HUDEP-2 (cell line): ENCODE data around the gene CYP3A7.
"Not testable (repeated sequence)": the region's sequence is repeated elsewhere in the genome, so short reads cannot be mapped to it uniquely, and the experiment has no call there.

Experiments used
- DNase-seq, 76 experiments: peaks; one replicate each; lab custom pipeline; 2025; ENCODE audit not compliant: unreplicated experiment in 76 of 76; lab: John Stamatoyannopoulos, UW

CYP3A7 gene

GRCh38 chr7:99734987-99735386, at the start of gene CYP3A7:
CYP3A7 (minus strand) TSS chr7:99735196; CDS start chr7:99735093, 103 bp downstream.
- no peak for DNase-seq

DNA sequence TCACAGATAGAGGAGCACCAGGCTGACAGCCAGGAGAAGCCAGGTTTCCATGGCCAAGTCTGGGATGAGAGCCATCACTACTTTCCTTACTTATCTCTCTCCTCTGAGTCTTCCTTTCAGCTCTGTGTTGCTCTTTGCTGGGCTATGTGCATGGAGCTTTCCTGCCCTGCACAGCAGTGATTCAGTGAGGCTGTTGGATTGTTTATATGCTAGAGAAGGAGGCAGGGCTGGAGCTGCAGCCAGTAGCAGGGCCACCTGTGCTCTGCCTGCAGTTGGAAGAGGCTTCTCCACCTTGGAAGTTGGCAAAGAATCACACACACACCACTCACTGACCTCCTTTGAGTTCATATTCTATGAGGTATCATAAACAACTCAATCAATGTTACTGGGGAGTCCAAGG, 49.0 kb upstream of the CYP3A7 start, which contains the start of gene CYP3A4:
CYP3A4 (minus strand) TSS at position 178 of the 400 bp plus-strand sequence; CDS start at position 75, 103 bp downstream.
- no peak for DNase-seq

DNA sequence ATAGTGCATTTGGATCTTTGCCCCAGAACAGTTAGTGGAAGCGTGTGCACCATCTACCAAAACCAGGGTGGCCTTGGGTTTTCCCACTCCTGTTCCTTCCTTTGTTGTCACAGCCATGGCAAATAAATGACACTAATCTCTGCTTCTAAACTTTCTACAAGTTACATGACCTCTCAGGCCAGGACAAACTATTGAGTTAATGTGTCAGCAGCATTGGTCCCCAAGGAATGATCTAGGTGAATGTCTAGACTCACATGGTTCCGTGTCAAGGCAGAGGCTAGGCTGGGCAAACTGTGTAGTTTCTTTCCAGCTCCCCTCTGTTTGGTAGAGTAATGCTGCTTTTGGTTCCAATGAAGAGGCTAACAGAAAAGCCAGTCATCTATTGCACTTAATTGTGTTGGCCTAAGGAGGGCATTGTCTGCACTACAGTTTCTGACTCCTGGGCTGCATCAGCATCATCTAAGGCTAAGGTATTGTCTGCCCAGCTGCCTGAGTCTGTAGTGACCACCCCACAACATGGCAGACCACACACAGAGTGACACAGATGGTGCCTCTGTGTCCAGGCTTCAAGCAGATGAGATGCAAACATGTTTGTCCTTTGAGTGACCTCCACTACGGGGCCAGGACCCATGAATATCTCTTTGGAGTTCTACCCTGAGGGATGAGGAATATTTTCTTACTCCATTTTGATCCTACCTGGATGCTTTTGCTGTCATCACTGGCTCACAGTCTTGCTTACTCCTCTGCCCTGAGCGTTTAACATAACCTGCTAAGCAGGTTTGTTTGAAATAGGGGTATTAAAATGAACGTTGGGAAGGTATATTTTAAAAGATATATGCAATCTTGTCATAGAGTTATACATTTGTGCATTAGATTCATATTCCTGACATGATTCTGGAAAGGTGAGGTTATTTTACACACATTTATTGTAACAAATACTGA, 47.3 kb upstream of the CYP3A7 start:
- no peak for DNase-seq

DNA sequence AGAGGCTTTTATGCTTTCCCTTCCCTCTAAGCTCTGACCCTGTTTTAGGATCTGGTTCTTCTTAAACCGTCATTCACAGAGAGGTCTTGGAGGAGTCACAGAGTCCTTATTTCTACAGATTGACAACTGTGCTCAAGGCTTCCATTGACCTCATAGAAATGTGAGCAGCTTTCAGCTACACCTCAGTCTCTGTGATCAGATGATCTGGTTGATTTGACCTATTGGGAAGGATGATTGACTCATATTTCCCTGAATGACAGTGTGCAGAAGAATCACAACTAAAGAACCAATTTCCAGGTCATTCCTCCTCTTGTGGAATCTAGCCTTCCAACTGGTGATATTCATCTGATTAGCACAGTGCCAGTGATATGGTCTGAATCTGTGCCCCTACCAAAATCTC, 45.6 kb upstream of the CYP3A7 start:
- no peak for DNase-seq

GRCh38 chr7:99779949-99780348, 45.0 kb upstream of the CYP3A7 start:
- DNase-seq = no peak

- no peak for DNase-seq
These were observed 43.9 kb upstream of the CYP3A7 start for GRCh38 chr7:99778880-99779279.

- DNase-seq = not testable (repeated sequence)
These were observed 38.4 kb upstream of the CYP3A7 start for GRCh38 chr7:99773395-99773794.

DNA sequence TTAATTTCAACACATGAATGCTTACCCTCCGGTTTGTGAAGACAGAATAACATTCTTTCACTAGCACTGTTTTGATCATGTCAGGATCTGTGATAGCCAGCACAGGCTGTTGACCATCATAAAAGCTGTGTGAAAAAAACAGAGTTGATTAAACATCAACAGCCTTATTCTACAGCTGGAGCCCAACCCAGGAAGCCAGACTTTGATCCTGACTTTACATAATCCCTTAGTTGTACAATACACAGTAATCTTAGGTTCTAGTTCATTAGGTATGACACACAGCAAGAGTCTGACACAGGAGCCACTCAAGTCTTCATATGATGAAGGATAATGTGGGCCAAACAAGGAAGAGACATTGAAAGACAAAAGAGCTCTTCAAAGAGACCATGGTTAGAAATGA, 37.6 kb upstream of the CYP3A7 start:
- no peak for DNase-seq

DNA sequence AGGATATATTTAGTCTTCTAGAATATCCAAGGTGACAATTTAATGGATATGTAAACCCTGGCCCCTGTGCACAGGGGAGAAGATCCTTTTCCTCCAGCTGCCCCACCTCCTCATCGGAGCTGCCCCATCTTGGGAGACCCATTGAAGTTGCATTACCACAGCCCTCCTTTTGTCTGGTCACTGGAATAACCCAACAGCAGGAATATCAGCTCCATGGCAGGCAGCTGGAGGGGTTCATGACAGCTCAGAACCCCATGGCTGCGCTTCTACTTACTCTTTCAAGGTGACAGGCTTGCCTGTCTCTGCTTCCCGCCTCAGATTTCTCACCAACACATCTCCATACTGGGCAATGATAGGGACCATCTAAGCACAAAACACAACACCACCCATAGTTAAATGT, 34.5 kb upstream of the CYP3A7 start:
- DNase-seq = not testable (repeated sequence)

DNA sequence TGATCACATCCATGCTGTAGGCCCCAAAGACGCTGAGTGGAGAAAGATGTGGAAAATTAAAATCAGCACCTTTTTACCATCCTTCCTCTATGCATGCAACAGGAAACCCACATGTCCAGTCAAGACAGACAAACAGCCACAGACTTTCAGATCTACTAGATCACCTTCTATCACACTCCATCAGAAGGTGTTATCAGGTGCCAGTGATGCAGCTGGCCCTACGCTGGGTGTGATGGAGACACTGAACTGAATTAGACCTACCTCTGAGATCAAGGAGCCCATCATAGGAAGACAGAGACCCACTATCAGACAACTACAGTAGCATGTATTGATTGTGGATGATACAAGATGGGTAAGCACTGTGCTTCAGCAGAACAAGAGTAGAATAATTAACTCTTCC, 33.5 kb upstream of the CYP3A7 start:
- no peak for DNase-seq

GRCh38 chr7:99767662-99768061, 32.7 kb upstream of the CYP3A7 start:
- DNase-seq = no peak

DNA sequence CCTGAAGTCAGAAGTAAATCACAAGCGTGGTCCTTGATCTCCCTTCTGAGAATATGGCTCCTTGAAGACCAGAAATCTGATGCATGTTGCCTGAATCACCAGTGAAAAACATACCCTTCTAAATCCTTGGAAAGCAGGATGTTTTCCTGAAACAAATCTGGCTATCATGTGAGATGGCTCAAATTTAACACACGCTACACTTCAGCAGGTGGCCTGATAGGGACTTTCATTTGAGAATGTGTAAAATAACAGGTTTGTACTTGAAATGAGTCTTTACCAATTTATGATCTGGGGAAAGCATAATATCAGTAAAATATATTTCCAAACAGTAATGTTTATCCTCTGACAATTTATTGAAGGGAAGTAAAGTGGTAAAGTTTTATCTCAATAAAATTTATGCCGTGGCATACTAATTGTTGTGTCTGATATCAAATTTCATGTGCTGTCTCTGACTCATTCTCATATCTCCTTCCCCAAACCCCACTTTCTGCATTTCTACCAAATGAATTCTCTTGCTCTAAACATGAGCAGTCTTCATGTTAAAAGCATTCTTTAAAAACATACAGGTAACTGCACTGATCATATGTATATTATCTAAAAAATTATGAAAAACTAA, 31.6 kb upstream of the CYP3A7 start:
- DNase-seq = no peak

- DNase-seq = no peak
These were observed 29.5 kb upstream of the CYP3A7 start for GRCh38 chr7:99764478-99764877.

DNA sequence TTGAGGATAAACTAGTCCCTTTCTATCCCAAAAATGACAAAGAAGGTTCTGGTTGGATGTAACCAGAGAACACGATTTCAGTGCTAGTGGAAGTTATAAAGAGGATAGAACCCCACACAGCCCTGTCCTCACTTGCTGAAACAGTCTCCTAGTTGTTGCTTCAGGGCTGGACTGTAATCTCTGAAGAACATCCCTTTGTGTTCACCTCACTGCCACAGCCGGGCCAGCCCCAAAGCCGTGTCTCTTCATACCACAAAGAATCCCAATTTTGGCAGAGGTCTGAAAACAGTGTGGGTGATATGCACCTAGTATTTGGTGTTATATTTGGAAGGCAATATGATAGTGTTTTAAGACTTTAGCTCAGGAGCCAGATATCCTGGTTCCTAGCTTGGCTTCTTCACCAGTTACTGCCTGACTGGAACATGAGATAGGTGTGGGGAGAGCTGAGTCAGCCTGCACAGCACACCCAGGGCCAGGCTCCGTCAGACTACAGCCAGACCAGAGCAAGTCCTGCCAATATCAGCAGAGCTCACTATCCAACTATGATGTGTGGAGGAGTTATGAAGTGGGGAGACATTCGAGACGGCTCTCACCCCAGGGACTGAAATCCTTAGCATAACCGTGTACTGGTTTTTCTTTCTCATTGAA, 27.8 kb upstream of the CYP3A7 start:
- peak in 5 of 76 experiments; percentile 2 to 51 (median 5) for DNase-seq

DNA sequence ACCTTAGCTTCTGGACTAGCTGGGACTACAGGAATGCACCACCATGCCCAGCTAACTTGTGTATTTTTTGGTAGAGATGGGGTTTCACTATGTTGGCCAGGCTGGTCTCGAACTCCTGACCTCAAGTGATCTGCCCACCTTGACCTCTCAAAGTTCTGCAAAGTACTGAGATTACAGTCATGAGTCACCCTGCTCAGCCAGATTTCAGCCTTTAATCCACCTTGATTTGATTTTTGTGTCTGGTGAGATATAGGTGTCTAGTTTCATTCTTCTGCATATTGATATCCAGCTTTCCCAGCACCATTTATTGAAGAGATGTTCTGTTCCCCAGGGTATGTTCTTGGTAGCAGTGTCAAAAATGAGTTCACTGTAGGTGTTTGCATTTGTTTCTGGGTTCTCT, 20.1 kb upstream of the CYP3A7 start:
- DNase-seq = no peak

GRCh38 chr7:99752356-99752755, 17.4 kb upstream of the CYP3A7 start:
- DNase-seq = no peak

DNA sequence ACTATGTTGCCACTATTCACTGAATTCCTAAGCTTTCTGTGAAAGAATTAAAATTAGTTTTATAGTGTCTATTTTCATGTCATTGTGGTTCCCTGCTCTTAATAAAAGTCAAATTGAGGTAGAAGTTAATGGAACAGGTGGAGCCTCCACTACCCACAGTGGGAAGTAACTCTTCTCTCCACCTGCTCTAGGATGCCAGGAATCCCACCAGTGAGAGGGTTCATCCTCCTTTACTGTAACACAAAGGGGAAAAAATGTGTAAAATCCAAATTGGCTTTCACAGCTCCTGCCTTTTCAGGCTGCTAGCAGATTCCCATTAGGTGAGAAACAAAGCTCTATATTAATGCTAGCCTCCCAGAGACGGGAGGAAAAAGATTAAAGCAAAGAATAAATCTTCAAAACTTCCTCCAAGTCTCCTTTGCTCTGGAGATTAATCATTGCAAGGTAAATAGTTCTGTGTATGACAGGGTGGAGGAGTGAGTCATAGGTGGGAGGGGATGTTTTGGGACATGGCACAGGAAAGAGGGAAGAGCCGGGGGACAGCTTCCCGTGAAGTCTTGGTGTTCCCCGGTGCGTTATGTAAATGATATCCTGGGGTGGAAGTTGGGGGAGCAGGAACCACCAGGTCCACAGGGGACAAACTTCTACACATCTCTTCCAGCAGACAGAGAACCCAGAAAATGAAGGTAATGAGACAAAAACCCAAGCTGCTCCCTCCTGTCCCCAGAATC, 16.5 kb upstream of the CYP3A7 start:
- DNase-seq = not testable (repeated sequence)

GRCh38 chr7:99748846-99749579, 14.0 kb upstream of the CYP3A7 start:
- no peak for DNase-seq

DNA sequence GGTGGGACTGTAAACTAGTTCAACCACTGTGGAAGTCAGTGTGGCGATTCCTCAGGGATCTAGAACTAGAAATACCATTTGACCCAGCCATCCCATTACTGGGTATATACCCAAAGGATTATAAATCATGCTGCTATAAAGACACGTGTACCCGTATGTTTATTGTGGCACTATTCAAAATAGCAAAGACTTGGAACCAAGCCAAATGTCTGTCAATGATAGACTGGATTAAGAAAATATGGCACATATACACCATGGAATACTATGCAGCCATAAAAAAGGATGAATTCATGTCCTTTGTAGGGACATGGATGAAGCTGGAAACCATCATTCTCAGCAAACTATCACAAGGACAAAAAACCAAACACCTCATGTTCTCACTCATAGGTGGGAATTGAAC, 11.9 kb upstream of the CYP3A7 start:
- DNase-seq = not testable (repeated sequence)

DNA sequence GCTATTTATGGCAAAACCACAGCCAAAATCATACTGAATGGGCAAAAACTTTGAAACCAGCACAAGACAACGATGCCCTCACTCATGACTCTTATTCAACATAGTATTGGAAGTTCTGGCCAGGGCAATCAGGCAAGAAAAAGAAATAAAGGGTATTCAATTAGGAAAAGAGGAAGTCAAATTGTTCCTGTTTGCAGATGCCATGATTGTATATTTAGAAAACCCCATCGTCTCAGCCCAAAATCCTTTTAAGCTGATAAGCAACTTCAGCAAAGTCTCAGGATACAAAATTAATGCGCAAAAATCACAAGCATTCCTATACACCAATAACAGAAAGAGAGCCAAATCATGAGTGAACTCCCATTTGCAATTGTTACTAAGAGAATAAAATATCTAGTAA, 10.4 kb upstream of the CYP3A7 start:
- DNase-seq = not testable (repeated sequence)
